ENCODE results near the gene GNB1L.

DNA sequence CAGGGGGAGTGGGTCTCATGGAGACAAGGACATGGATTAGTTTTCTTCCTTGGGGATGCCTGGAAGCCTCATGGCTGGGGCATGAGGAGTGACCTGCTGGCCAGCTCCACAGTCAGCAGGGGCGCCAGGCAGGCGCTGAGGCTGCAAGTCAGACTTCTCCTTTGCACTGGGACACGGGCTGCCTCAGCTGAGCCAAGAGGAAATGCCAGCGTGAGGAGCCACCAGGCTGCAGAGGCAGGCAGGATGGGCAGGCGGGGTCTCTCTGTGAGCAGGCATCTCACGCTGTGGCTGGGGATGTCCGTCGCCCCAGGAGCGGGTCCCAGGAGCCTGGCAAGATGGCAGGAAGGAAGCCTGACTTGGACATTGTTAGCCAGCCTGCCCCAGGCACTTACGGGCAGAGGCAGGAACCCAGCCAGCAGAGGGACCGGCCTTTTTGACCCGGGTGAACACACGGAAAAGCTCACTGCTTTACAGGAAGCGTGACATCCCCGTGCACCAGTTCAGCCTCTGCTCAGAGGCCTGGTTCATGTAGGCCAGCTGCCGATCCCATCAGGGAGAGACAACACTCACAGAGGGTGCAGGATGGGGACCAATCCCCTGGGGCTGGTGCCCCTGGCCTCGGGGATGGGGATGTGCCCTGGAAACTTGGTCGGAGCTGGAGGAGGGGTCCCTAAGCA is 10.2 kb downstream of the GNB1L start:
- no peak for TF ChIP-seq EZH2 (IDR thresholded peaks at IDR 0.05)
- no peak for TF ChIP-seq POLR2AphosphoS5 (IDR thresholded peaks at IDR 0.05; ENCODE audit: borderline replicate concordance, low read depth, low read length)

Data from SK-N-MC (cell line).